Nephron progenitor cell (in vitro differentiated cells): Measurements from ENCODE around the gene SUOX.
"Not testable (repeated sequence)": the region's sequence is repeated elsewhere in the genome, so short reads cannot be mapped to it uniquely, and the experiment has no call there.

Source experiments
- DNase-seq: peaks from one replicate; pipeline ENCODE4 v3.0.0; 2021
- H3K27ac Mint-ChIP-seq: 2 replicates; pipeline ENCODE4 v1.8.0; 2021; ENCODE audit warnings: mild to moderate bottlenecking, moderate library complexity, mixed read lengths
- H3K27me3 Mint-ChIP-seq: 2 replicates; pipeline ENCODE4 v1.8.0; 2021; ENCODE audit warnings: mild to moderate bottlenecking, low read depth, mixed read lengths; ENCODE audit not compliant: poor library complexity
- H3K36me3 Mint-ChIP-seq: 2 replicates; pipeline ENCODE4 v1.8.0; 2021; ENCODE audit warnings: low read depth, mixed read lengths
- H3K4me1 Mint-ChIP-seq: 2 replicates; pipeline ENCODE4 v1.8.0; 2021; ENCODE audit warnings: mixed read lengths
- H3K4me3 Mint-ChIP-seq: 2 replicates; pipeline ENCODE4 v1.8.0; 2021; ENCODE audit warnings: mild to moderate bottlenecking, moderate library complexity, mixed read lengths
- H3K9me3 Mint-ChIP-seq: 2 replicates; pipeline ENCODE4 v1.8.0; 2021; ENCODE audit warnings: mild to moderate bottlenecking, moderate library complexity, mixed read lengths
- TF ChIP-seq, protein P1 (sequence below): fragments of 200-600 bp; sonication (generic); IDR thresholded peaks from 2 replicates; pipeline ENCODE4 v1.5.0; 2021; ENCODE audit warnings: antibody characterized with exemption

SUOX gene

GRCh38 chr12:55978393-55978792, 18.7 kb upstream of the SUOX start:
- Mint-ChIP-seq H3K9me3 (no peaks in the 10 kb centered on the region), H3K36me3 (peaks cover 67% of the 10 kb centered on the region), H3K4me1 (peaks cover 21% of the 10 kb centered on the region), H3K4me3 (no peak overlapping the region), H3K27ac (no peak overlapping the region), H3K27me3 (no peaks in the 10 kb centered on the region)
- TF ChIP-seq, protein P1, sequence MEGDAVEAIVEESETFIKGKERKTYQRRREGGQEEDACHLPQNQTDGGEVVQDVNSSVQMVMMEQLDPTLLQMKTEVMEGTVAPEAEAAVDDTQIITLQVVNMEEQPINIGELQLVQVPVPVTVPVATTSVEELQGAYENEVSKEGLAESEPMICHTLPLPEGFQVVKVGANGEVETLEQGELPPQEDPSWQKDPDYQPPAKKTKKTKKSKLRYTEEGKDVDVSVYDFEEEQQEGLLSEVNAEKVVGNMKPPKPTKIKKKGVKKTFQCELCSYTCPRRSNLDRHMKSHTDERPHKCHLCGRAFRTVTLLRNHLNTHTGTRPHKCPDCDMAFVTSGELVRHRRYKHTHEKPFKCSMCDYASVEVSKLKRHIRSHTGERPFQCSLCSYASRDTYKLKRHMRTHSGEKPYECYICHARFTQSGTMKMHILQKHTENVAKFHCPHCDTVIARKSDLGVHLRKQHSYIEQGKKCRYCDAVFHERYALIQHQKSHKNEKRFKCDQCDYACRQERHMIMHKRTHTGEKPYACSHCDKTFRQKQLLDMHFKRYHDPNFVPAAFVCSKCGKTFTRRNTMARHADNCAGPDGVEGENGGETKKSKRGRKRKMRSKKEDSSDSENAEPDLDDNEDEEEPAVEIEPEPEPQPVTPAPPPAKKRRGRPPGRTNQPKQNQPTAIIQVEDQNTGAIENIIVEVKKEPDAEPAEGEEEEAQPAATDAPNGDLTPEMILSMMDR, result no peak
- no peak for DNase-seq

GRCh38 chr12:55979069-55979468, 18.0 kb upstream of the SUOX start:
- no peak for DNase-seq
- peaks cover 73% of the 10 kb centered on the region for H3K36me3 Mint-ChIP-seq
- peaks cover 21% of the 10 kb centered on the region for H3K4me1 Mint-ChIP-seq
- H3K9me3 Mint-ChIP-seq, result no peaks in the 10 kb centered on the region
- no peak overlapping the region for H3K27ac Mint-ChIP-seq
- no peaks in the 10 kb centered on the region for H3K27me3 Mint-ChIP-seq
- TF ChIP-seq, protein P1, result no peak
- no peak overlapping the region for H3K4me3 Mint-ChIP-seq

DNA sequence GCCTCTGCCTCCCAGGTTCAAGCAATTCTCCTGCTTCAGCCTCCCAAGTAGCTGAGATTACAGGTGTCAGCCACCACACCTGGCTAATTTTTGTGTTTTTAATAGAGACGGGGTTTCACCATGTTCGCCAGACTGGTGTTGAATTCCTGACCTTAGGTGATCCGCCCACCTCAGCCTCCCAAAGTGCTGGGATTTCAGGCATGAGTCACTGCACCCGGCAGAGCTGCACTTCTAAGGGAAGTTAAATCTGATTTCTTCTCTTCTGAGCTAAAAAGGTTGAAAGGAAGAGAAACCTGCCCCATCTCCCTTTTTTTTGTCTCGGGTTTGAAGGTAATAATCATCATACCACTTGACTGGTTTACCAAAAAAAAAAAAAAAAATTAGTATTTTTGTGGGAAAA, 15.2 kb upstream of the SUOX start:
- H3K36me3 Mint-ChIP-seq, result peaks cover 82% of the 10 kb centered on the region
- not testable (repeated sequence) for H3K27me3 Mint-ChIP-seq, H3K9me3 Mint-ChIP-seq, DNase-seq, H3K4me3 Mint-ChIP-seq
- H3K4me1 Mint-ChIP-seq, result peaks cover 12% of the 10 kb centered on the region
- peak overlapping the region; percentile 32 for H3K27ac Mint-ChIP-seq

DNA sequence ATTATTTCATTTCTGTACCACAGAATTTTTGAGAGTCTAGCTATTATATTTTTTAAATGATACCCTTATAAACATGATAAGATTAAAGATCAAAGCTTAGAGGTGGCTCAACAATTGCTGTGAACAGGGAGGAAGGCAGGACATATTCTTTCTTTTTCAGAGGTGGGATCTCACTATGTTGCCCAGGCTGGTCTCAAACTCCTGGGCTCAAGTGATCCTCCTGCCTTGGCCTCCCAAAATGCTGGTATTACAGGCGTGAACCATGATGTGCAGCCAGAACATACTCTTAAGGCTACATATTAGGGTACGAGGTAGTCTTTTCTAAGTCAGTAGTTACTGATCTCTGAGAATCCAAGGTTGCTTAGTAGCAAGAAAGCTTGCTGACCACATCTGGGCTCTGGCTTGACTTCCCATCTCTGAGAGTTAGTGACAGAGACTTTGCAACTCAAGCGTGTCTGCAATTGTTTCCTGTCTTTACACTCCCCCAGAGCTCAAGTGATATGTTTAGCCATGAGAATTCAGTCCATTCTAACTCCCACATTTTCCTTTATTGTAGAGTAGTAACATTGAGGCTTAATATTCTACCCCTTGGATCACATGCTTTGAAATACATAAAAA, 14.6 kb upstream of the SUOX start:
- peaks cover 79% of the 10 kb centered on the region for H3K36me3 Mint-ChIP-seq
- H3K27me3 Mint-ChIP-seq, result no peaks in the 10 kb centered on the region
- DNase-seq, result no peak
- peaks cover 6% of the 10 kb centered on the region for H3K4me1 Mint-ChIP-seq
- no peak overlapping the region for H3K4me3 Mint-ChIP-seq
- TF ChIP-seq, protein P1, result no peak
- H3K27ac Mint-ChIP-seq, result no peak overlapping the region
- no peaks in the 10 kb centered on the region for H3K9me3 Mint-ChIP-seq

- H3K9me3 Mint-ChIP-seq, result no peaks in the 10 kb centered on the region
- no peak for DNase-seq
- peak overlapping the region; percentile 81 for H3K27ac Mint-ChIP-seq
- no peaks in the 10 kb centered on the region for H3K27me3 Mint-ChIP-seq
- no peak overlapping the region for H3K4me3 Mint-ChIP-seq
- H3K4me1 Mint-ChIP-seq, result peaks cover 6% of the 10 kb centered on the region
- TF ChIP-seq, protein P1, result no peak
- H3K36me3 Mint-ChIP-seq, result peaks cover 77% of the 10 kb centered on the region
Measured at GRCh38 chr12:55983232-55983842, 13.7 kb upstream of the SUOX start.

- Mint-ChIP-seq H3K4me1 (peaks cover 6% of the 10 kb centered on the region), H3K27me3 (no peaks in the 10 kb centered on the region), H3K27ac (no peak overlapping the region), H3K9me3 (no peaks in the 10 kb centered on the region), H3K4me3 (no peak overlapping the region), H3K36me3 (peaks cover 78% of the 10 kb centered on the region)
- TF ChIP-seq, protein P1, result no peak
- DNase-seq, result no peak
Measured at GRCh38 chr12:55984861-55985260, 12.2 kb upstream of the SUOX start.
